BJ (cell line): Measurements from ENCODE around the gene TPM4. TPM values are rescaled to one million over a fixed set of nuclear protein-coding genes. Genes with fewer than 3 reads are reported as not detected.

ENCODE experiments used
- CTCF ChIA-PET: fragments of 350-600 bp; formaldehyde crosslinking; extraction: SDS; loops from one replicate; lab custom pipeline; 2021; ENCODE audit warnings: antibody characterized with exemption, inconsistent platforms; lab: Yijun Ruan, JAX
- POLR2A ChIA-PET: fragments of 300-600 bp; sonication (Branson Sonifier 250); formaldehyde crosslinking; extraction: SDS; loops from one replicate; lab custom pipeline; 2021; ENCODE audit warnings: antibody characterized with exemption; lab: Charles Lee
- DNase-seq: peaks from one replicate; pipeline ENCODE4 v3.0.0-alpha.2; 2011; ENCODE audit warnings: low read depth
- H3K27me3 ChIP-seq: 2 replicates; pipeline ENCODE4 v1.6.0; 2011; ENCODE audit warnings: low read length; ENCODE audit not compliant: control insufficient read depth, insufficient read depth
- H3K36me3 ChIP-seq: 2 replicates; pipeline ENCODE4 v1.5.1; 2011; ENCODE audit warnings: low read length; ENCODE audit not compliant: control insufficient read depth, insufficient read depth
- H3K4me3 ChIP-seq: 2 replicates; pipeline ENCODE4 v1.5.1; 2011; ENCODE audit warnings: low read depth, mild to moderate bottlenecking, control low read depth, low read length
- polyA plus RNA-seq: library from polyadenylated mRNA; depleted of rRNA; stranded (reverse); fragments of >200 nt; gene quantifications from 2 replicates; pipeline ENCODE4 v1.2.3, GENCODE V29; 2011
- TF ChIP-seq, protein P1 (sequence below): IDR thresholded peaks from 2 replicates; pipeline ENCODE4 v1.5.1; 2011; ENCODE audit warnings: low read depth, mild to moderate bottlenecking, control low read depth, inconsistent platforms, low read length, moderate library complexity; ENCODE audit not compliant: insufficient read depth

The TPM4 gene
- polyA plus RNA-seq, 1 experiment: 942 TPM

DNA sequence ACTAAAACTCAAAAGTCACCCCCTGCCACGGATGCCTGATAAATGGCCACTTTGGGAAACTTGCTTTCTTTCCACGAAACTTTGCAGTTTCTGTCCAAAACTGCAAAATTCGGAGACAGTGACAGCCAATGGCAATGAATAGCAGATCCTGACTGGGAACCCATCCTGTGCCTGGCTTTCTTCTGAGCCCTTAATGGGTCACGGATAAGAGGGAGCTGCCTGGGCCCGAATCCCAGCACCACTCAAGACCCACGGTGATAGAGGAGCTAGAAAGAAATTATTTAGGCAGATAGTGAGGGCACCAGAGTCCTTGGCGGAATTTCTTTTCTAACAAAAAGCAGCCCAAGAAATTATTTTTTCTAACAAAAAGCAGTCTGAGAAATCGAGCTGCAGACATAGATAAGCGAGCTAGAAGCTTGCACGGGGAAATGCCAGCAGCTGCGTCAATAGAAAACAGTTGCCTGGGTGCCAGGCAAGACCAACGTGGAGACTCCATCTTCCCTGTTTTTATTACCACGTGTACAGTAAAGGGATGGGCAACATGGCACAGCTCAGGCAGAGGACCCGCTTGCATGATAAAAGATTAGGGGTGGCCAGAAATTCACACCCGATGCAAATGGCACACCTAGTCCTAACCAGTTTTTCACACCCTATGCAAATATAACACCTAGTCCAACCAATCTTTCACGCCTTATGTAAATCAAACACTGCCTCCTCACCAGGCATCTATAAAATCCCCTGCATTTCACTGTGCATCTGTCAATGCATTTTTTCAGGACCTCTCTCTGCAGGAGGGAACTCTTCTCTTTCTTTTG, 60.1 kb downstream of the TPM4 start:
- peaks cover 10% of the 10 kb centered on the region for H3K36me3 ChIP-seq
- DNase-seq: no peak
- POLR2A ChIA-PET: no interaction called here
- TF ChIP-seq, protein P1, sequence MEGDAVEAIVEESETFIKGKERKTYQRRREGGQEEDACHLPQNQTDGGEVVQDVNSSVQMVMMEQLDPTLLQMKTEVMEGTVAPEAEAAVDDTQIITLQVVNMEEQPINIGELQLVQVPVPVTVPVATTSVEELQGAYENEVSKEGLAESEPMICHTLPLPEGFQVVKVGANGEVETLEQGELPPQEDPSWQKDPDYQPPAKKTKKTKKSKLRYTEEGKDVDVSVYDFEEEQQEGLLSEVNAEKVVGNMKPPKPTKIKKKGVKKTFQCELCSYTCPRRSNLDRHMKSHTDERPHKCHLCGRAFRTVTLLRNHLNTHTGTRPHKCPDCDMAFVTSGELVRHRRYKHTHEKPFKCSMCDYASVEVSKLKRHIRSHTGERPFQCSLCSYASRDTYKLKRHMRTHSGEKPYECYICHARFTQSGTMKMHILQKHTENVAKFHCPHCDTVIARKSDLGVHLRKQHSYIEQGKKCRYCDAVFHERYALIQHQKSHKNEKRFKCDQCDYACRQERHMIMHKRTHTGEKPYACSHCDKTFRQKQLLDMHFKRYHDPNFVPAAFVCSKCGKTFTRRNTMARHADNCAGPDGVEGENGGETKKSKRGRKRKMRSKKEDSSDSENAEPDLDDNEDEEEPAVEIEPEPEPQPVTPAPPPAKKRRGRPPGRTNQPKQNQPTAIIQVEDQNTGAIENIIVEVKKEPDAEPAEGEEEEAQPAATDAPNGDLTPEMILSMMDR: no peak
- CTCF ChIA-PET: interaction anchor here (0.6 to 1.0 kb wide), 2 partner anchors 23 to 290 kb away, joined by 3 read pairs; no protein-coding TSS in a partner anchor
- H3K27me3 ChIP-seq: no peaks in the 10 kb centered on the region
- no peak overlapping the region for H3K4me3 ChIP-seq

DNA sequence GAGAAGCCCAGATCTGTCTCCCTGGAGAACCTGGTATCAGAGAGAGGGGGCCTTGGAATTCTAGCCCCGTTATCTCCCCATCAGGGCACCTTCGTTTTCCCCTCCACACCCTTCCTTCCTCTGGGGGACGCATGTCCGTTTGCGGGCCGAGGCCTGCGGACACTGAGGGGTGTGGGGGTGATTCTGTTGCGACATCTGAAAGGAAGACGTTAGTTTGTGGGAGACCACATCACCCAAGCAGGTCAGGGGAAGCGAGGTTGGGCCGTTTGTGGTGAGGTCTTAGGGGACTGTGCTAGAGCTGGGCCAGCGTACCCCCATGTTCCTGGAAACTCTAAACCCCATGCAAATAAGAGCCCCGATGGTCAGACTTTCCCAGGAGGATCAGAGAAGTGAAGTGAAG, 63.5 kb downstream of the TPM4 start:
- TF ChIP-seq, protein P1: no peak
- no peaks in the 10 kb centered on the region for H3K27me3 ChIP-seq
- no peak for DNase-seq
- no peak overlapping the region for H3K4me3 ChIP-seq
- no peaks in the 10 kb centered on the region for H3K36me3 ChIP-seq
- ChIA-PET CTCF (no interaction called here), POLR2A (no interaction called here)

DNA sequence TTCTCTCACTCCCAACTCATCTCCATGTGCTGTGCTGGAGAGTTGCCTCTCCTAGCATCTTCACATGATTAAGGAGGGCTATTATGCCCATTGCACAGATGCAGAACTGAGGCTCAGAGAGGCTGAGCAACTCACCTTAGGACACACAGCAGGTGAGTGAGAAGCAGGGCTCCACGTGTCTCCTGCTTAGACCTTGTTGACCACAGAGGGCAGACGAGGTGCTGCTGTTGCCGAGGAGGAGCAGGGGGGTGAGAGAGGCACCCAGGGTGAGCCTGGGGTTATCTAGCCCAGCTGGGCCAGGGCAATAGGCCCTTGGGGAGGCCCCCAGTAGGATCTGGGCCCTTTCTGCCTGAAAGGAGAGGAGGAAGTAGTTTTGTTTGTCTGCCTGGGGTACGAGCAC, 64.7 kb downstream of the TPM4 start:
- no peaks in the 10 kb centered on the region for H3K36me3 ChIP-seq
- H3K4me3 ChIP-seq: no peak overlapping the region
- TF ChIP-seq, protein P1: no peak
- ChIA-PET CTCF (no interaction called here), POLR2A (no interaction called here)
- no peaks in the 10 kb centered on the region for H3K27me3 ChIP-seq
- no peak for DNase-seq

DNA sequence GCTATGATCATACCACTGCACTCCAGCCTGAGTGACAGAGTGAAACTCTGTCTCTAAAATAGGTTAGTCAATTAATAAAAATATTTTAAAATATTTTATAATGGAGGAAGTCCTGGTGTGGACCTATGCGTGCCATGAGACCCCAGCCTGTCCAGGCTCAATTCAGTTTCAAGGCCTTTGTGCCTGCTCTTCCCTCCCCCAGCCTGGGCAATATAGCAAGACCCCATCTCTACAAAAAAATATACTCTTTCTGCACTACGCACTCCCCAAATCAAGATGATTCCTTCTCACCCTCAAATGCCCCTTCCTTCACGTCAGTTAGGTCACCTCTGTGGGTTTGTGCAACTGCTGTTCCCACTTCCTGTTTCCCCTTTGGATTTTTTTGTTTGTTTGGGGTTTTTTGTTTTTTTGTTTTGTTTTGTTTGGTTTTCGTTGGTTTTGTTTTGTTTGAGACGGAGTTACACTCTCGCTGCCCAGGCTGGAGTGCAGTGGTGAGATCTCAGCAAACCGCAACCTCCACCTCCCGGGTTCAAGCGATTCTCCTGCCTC, 65.8 kb downstream of the TPM4 start:
- ChIA-PET POLR2A (no interaction called here), CTCF (no interaction called here)
- TF ChIP-seq, protein P1: no peak
- Histone ChIP-seq H3K4me3 (no peak overlapping the region), H3K36me3 (no peaks in the 10 kb centered on the region), H3K27me3 (no peaks in the 10 kb centered on the region)
- no peak for DNase-seq

DNA sequence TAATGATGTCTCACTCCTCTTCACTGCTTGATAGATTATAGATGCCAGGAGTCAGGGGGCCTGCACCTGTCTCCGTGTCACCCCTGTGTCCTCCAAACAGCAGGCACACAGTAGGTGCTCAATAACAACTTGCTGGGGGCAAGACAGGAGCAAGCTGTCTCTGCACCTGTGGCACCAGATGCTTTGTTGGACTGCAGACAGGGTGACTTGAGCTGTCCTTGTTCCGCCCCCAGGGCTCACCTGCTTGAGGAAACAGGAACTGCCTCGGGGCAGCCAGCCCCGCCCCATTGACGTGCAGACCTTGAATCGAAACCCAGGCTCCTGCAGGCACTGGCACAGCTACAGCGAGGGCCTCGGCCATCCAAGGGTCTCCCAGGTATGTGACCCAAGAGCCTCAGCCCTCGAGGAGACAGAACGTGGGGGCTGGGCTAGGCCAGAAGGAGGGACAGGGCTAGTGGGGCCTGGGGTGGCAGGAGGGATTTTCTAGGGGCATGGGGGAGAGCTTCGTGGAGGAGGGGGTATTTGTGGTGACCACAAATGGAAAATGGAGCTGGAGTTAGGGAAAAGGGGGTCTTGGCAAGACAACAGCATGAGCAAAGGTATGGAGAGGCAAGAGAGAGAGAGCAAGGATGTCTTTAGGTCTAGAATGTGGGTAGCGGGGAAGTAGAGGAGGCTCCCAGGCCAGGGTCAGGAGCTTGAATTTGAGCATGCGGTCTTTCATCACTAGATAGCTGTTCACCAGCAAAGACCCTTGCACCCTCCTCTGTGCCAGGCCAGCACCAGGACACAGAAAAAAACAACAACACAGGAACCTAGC, 67.3 kb downstream of the TPM4 start, which contains the start of gene HSH2D:
TSS of gene HSH2D (plus strand) at position 287 of the 817 bp plus-strand sequence. CDS start 5,066 bp downstream, outside the sequence.
- Histone ChIP-seq H3K4me3 (no peak within 1 kb of the TSS), H3K36me3 (no peaks in the 10 kb centered on the region), H3K27me3 (no peaks in the 10 kb centered on the region)
- TF ChIP-seq, protein P1: no peak
- ChIA-PET POLR2A (no interaction called here), CTCF (no interaction called here)
- DNase-seq: no peak
